GM12875 (cell line): ENCODE data around the gene IGSF10.
A peak's percentile ranks its signal among the peaks of the same experiment; 100 is the strongest.
"Not testable (repeated sequence)": the region's sequence is repeated elsewhere in the genome, so short reads cannot be mapped to it uniquely, and the experiment has no call there.

Experiments used
- H3K4me3 ChIP-seq: one replicate; pipeline ENCODE4 v1.5.1; 2011; ENCODE audit warnings: low read depth, low read length, control low read depth
- TF ChIP-seq, protein P1 (sequence below): IDR thresholded peaks from 2 replicates; pipeline ENCODE4 v1.5.1; 2011; ENCODE audit warnings: low read depth, mild to moderate bottlenecking, control low read depth, inconsistent platforms, low read length, moderate library complexity, borderline replicate concordance; ENCODE audit not compliant: insufficient read depth

IGSF10 gene, protein sequence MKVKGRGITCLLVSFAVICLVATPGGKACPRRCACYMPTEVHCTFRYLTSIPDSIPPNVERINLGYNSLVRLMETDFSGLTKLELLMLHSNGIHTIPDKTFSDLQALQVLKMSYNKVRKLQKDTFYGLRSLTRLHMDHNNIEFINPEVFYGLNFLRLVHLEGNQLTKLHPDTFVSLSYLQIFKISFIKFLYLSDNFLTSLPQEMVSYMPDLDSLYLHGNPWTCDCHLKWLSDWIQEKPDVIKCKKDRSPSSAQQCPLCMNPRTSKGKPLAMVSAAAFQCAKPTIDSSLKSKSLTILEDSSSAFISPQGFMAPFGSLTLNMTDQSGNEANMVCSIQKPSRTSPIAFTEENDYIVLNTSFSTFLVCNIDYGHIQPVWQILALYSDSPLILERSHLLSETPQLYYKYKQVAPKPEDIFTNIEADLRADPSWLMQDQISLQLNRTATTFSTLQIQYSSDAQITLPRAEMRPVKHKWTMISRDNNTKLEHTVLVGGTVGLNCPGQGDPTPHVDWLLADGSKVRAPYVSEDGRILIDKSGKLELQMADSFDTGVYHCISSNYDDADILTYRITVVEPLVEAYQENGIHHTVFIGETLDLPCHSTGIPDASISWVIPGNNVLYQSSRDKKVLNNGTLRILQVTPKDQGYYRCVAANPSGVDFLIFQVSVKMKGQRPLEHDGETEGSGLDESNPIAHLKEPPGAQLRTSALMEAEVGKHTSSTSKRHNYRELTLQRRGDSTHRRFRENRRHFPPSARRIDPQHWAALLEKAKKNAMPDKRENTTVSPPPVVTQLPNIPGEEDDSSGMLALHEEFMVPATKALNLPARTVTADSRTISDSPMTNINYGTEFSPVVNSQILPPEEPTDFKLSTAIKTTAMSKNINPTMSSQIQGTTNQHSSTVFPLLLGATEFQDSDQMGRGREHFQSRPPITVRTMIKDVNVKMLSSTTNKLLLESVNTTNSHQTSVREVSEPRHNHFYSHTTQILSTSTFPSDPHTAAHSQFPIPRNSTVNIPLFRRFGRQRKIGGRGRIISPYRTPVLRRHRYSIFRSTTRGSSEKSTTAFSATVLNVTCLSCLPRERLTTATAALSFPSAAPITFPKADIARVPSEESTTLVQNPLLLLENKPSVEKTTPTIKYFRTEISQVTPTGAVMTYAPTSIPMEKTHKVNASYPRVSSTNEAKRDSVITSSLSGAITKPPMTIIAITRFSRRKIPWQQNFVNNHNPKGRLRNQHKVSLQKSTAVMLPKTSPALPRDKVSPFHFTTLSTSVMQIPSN (N-terminal part only)

DNA sequence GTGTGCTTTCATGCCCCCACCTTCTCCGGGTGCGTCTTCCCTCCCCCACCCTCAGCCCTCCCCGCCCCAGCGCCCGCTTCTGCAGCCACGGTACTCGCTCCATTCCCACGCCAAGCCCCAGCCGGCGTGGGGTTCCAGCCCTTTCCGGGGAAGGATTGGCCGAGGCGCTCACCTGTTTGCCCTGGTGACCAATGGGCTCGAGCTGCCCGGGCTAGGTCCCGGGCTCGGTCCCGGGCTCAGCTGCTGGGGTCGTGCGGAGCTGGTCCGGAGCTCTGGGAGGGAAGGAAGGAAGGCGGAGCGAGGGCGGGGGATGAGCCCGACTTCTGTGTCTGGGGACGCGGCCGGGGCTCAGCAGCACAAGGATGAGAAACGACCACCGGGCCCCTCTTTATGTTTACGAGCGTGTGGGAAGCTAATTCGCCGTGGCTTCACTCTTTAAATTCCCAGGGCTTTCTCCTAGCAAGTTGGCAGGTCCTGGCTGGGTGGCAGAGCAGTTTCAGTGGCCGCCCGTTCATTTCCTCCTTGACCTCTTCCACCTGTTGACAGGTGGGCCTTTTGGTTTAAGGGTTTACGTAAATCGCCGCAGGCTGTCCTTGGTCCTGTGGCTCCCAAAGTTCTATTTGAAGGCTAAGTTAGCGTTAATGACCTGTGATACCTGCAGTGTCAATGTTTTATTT lies at the start of gene IGSF10:
Gene IGSF10 (minus strand): TSS at position 288 of the 677 bp plus-strand sequence. CDS start 2,352 bp downstream, outside the sequence.
- H3K4me3 ChIP-seq, result peak within 1 kb of the TSS; percentile 11
- TF ChIP-seq, protein P1, sequence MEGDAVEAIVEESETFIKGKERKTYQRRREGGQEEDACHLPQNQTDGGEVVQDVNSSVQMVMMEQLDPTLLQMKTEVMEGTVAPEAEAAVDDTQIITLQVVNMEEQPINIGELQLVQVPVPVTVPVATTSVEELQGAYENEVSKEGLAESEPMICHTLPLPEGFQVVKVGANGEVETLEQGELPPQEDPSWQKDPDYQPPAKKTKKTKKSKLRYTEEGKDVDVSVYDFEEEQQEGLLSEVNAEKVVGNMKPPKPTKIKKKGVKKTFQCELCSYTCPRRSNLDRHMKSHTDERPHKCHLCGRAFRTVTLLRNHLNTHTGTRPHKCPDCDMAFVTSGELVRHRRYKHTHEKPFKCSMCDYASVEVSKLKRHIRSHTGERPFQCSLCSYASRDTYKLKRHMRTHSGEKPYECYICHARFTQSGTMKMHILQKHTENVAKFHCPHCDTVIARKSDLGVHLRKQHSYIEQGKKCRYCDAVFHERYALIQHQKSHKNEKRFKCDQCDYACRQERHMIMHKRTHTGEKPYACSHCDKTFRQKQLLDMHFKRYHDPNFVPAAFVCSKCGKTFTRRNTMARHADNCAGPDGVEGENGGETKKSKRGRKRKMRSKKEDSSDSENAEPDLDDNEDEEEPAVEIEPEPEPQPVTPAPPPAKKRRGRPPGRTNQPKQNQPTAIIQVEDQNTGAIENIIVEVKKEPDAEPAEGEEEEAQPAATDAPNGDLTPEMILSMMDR, result no peak

DNA sequence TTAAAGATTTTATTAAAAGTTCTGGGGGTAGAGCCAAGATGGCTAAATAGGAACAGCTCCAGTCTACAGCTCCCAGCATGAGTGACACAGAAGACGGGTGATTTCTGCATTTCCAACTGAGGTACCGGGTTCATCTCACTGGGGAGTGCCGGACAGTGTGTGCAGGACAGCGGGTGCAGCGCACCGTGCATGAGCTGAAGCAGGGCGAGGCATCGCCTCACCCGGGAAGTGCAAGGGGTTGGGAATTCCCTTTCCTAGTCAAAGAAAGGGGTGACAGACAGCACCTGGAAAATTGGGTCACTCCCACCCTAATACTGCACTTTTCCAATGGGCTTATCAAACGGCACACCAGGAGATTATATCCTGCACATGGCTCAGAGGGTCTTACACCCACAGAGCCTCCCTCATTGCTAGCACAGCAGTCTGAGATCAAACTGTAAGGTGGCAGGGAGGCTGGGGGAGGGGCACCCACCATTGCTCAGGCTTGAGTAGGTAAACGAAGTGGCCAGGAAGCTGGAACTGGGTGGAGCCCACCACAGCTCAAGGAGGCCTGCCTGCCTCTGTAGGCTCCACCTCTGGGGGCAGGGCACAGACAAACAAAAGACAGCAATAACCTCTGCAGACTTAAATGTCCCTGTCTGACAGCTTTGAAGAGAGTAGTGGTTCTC lies 48.7 kb upstream of the IGSF10 start:
- not testable (repeated sequence) for H3K4me3 ChIP-seq

DNA sequence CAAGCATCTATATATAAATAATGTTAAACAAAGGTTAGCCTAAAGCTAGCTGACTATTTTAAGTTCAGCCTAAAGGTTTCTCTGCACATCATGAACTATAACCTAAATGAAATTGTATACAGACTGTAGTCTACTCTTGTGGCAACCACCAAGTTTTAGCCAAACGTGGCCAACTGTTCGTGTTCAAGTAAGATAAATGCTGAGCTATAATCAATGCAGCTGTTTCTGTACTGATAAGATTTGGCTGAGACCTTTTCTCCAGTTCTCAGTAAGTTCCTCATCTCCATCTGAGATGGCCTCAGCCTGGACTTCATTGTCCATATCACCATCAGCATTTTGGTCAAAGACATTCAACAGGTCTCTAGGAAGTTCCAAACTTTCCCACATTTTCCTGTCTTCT lies 43.7 kb upstream of the IGSF10 start:
- no peak overlapping the region for H3K4me3 ChIP-seq

DNA sequence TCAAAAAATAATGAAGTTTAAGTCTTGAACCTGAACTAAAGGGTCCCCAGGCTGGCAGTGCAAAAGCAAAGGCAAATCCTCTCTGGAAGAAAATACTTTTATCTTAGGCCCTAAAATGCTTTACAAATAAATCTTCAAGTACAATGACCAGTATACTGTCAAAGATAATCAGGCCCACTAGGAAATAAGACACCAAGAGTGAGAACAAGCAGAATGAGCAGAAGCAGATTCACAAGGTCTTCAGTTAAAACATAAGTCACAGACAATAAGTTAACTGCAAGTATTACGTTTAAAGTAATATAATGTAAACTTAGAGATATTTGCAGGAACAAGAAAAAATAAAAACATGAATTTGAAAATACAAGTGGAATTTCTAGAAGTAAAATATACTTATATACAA lies 42.2 kb upstream of the IGSF10 start:
- no peak overlapping the region for H3K4me3 ChIP-seq
- TF ChIP-seq, protein P1, result no peak

More for the DNA sequence above, 43.7 kb upstream of the IGSF10 start:
- TF ChIP-seq, protein P1, result no peak

DNA sequence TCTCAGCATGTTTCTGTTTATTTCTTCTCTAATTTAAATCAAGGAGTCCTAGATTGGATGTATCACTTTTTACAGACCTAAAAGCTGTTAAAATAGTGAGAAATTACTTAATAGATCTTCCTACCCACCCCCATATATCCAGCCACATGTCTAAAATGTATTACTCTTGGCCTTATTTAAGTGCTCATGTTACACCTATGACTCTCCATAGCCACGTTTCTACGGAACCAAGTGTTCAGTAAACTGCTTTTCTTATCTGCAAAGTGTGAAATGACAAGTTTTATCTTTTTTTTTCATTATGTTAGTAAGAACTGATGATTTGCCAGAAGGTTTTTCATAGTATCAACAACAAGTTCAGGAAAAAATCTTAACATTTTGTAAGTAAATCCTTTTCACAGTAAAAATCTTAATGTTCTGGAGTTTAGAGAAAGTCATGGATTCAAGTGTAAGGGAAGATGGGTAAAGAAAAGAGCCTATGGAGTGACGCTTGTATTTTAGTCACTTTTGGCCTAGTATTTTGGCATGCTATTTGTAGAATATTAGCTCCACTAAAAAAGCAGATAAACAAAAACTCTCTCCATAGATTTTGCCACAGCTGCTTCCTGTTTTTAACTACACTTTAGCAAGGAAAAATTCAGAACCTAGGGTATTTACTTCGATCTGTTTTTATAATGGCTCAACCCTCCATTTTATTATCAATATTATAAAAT lies 41.2 kb upstream of the IGSF10 start:
- H3K4me3 ChIP-seq, result no peak overlapping the region
- TF ChIP-seq, protein P1, result no peak

DNA sequence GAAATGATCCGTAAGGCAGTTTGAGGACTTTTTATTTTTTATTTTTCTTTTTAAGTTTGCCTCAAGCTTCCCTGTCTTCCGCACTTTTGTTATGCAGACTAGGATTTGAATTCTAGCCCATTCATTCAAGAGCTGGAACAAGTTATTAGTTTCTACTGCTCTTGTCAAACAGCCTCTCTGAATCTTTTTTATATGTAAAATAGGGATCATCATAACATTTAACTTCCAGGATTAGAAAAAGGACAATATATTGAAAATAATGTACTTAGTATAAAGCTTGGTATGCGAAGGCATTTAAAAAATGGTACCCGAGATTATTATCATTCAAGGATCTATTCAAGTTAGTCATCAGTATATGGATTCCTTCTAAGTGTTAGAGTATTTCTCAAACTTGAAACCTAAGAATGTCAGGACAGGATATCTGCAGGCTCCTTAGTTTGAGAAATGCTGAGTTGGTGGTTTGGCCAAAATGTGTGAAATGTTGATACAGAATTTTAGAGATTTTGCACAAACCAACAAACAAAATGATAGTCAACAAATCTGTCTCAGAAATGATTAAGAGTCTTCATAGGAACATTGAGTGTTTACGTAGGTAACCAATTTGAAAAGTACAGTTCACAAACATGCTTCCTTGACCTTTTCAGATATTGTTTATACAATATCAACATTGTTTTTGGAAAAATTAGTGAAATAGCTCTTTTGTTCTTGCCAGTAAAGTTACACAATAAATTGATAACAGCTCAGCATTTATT lies 40.5 kb upstream of the IGSF10 start:
- TF ChIP-seq, protein P1, result no peak
- no peak overlapping the region for H3K4me3 ChIP-seq
